NCI-H345 treated with DMSO at 0.1 percent for 48 hours (cell line): Measurements from ENCODE around the gene SGTB.

Source experiments
- DNase-seq: peaks from one replicate; lab custom pipeline; 2025; ENCODE audit not compliant: unreplicated experiment; lab: John Stamatoyannopoulos, UW

The SGTB gene

GRCh38 chr5:65721720-65722574 lies at the start of gene SGTB, which contains the start of gene NLN:
Gene SGTB, minus strand, starts transcription at chr5:65722109. Its CDS starts 1,302 bp downstream, at chr5:65720807.
Gene NLN, plus strand, starts transcription at chr5:65722205. Its CDS starts 169 bp downstream, at chr5:65722374.
- DNase-seq, result peak; percentile 33

GRCh38 chr5:65771266-65771665 lies 49.4 kb upstream of the SGTB start:
- DNase-seq, result no peak

- no peak for DNase-seq
Observed at GRCh38 chr5:65769539-65769938, 47.6 kb upstream of the SGTB start.

GRCh38 chr5:65768723-65769346 lies 46.9 kb upstream of the SGTB start:
- no peak for DNase-seq

- DNase-seq, result no peak
Observed at GRCh38 chr5:65767565-65767964, 45.7 kb upstream of the SGTB start.

- no peak for DNase-seq
Observed at GRCh38 chr5:65766781-65767180, 44.9 kb upstream of the SGTB start.

GRCh38 chr5:65766175-65766574 lies 44.3 kb upstream of the SGTB start:
- DNase-seq, result no peak

DNA sequence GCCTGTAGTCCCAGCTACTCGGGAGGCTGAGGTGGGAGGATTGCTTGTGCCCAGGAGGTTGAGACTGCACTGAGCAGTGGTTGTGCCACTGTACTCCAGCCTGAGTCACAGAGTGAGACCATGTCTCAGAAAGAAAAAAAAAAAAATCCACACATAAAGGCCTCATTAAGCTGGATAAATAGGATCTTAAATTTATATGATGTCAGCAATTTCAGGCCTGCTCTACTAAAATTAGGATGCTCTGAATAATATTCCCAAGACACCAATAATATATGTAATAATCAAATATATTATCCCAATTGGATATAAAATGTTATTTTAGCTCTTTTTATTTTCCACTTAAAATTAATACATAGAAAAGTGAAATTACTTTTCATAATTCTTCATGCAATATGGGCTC lies 43.7 kb upstream of the SGTB start:
- no peak for DNase-seq

DNA sequence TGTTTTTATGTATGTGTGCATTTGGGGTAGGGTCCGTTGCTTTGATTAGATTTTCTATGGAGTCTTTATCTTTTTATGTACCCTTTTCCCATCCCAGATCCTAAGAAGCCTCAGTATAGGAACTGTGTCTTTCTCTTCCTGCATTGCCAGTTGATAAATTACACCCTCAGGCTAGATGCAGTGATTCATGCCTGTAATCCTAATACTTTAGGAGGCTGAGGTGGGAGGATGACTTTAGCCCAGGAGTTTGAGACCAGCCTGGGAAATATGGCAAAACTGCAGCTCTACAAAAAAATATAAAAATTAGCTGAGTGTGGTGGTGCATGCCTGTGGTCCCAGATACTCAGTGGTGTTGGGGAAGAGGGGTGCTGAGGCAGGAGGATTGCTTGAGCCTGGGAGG lies 40.3 kb upstream of the SGTB start:
- no peak for DNase-seq

DNA sequence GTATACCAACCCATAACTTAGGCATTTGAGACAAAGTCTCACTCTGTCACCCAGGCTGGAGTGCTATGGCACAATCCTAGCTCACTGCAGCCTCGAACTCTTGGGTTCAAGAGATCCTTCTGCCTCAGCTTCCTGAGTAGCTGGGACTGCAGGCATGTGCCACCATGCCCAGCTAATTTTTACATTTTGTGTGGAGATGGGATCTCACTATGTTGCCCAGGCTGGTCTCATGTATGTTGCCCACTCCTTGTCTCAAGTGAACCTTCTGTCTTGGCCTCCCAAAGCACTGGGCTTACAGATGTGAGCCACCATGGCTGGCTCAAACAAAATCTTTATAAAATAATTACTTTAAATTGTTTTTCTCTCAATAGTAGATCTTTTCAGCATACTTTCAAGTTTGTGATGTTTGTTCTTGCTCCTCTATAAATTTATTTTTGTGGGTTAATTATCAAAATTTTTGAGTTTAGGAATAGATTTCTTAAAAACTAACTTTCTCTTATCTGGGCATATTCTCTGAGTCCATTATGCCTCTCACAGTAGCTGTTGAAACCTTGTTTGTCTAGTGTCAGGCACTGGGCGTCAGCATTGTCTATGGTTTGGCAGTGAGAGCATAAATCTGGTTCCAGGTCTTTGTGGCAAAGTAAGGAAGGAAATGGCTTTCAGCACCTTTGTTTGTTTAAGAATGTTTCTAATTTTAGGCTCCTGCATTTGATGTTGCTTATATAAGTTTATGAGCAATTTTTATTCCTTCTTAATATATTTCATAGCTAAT lies 38.8 kb upstream of the SGTB start:
- DNase-seq, result no peak

DNA sequence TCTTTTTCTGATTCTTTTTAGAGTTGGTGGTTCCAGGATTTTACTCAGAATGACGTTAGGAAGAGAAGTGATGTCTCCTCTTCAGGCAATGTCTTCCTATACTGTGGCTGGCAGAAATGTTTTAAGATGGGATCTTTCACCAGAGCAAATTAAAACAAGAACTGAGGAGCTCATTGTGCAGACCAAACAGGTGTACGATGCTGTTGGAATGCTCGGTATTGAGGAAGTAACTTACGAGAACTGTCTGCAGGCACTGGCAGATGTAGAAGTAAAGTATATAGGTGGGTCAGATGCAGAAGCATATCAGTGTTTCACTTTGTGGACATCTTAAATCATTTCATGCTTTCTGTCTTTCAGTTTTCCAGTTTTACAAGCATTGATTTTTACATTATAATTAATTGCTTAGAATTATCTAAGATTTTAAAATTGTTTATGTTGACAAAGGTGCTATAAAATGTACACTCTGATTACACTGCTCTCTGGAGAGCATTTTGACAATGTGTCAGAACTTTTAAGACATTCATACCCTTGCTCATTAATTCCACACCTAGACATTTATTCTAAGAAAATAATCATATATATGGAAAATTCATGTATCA lies 36.7 kb upstream of the SGTB start:
- DNase-seq, result no peak

- DNase-seq, result no peak
Observed at GRCh38 chr5:65753189-65753588, 31.3 kb upstream of the SGTB start.

DNA sequence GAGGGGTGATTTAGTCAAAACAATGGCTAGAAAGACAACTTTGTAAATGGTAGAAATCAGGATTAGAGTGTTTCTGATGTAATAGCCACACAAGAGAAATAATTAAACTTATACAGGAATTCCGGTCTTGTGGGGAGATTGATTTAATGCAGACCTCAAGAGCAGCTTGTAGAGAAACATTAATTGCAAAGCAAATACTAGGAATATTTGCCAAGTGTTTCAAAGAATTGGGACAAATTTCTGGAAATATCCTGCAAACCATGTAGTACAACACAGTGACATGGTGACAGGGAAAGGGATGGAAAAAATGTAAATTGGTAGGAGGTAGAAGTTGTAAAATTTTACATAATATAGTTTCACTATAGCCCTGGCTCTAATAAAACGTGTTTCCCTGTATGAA lies 29.0 kb upstream of the SGTB start:
- DNase-seq, result no peak

DNA sequence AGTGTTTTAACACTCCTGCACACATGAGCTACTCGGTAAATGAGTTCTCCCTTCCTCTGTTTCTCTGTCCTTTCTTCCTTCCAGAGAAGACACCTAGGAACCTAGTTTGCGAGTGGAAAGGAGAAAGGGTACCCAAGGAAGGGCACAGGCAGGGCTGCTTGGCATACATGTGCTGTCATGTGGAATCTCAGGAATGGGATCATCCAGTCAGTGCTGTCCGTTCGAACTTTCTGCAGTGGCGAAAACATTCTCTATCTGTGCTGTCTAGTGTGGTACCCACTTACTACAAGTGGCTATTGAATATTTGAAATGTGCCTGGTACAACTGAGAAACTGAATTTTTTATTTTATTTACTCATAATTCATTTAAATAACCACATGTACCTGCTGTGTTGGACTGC lies 28.0 kb upstream of the SGTB start:
- no peak for DNase-seq

- DNase-seq, result no peak
Observed at GRCh38 chr5:65749221-65749844, 27.4 kb upstream of the SGTB start.

GRCh38 chr5:65742565-65743231 lies 20.8 kb upstream of the SGTB start:
- no peak for DNase-seq

- DNase-seq, result no peak
Observed at GRCh38 chr5:65739162-65739561, 17.3 kb upstream of the SGTB start.

DNA sequence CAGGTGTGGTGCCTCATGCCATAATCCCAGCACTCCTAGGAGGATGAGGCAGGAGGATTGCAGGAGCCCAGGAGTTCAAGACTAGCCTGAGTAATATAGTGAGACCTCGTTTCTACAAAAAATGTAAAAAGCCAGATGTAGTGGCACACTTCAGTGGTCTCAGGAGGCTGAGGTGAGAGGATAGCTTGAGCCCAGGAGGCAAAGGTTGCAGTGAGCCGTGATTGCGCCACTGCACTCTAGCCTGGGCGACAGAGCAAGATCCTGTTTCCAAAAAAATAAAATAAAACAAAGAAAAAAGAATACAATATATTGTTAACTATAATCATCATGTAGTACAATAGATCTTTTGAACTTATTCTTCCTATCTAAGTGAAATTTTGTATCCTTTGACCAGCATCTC lies 16.4 kb upstream of the SGTB start:
- no peak for DNase-seq

DNA sequence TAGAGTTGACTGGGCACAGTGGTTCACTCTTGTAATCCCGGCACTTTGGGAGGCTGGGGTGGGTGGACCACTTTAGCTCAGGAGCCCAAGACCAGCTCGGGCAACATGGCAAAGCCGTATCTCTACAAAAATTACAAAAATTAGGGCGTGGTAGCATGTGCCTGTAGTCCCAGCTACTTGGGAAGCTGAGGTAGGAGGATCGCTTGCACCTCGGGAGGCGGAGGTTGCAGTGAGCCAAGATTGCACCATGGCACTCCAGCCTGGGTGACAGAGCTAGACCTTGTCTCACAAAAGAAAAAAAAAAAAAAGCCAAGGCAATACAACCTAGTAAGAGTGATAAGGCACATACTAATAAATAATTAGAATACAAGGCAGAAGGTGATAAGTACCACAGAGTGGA lies 15.9 kb upstream of the SGTB start:
- DNase-seq, result no peak

DNA sequence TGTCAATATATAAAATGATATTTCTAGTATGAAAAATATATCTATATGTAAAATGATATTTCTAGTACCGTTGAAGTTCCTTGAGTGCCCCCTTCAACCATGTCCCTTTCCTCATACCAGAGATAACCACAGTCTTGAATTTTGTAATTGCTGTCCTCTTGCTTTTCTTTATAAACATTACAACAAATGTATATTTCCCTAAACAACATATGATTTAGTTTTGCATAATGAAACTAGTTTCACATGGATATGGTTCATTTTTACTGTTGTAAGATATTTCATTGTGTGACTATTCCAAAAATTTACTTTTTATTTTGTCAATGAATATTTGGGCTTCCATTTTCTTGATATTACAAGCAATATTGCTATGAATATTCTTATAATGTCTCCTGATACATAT lies 14.1 kb upstream of the SGTB start:
- no peak for DNase-seq
